GM06990 (cell line): ENCODE results near the gene CYTH4.

Source experiments
- DNase-seq: peaks from one replicate; pipeline ENCODE4 v3.0.0-alpha.2; 2011; ENCODE audit not compliant: insufficient read length; ENCODE audit errors: extremely low read depth
- H3K27me3 ChIP-seq: replicated peaks from 2 replicates; pipeline ENCODE4 v1.6.0; 2011; ENCODE audit warnings: low read length; ENCODE audit not compliant: control insufficient read depth, insufficient read depth
- H3K36me3 ChIP-seq: 2 replicates; pipeline ENCODE4 v1.5.1; 2011; ENCODE audit warnings: low read length; ENCODE audit not compliant: control insufficient read depth, insufficient read depth
- H3K4me3 ChIP-seq: replicated peaks from 2 replicates; pipeline ENCODE4 v1.5.1; 2011; ENCODE audit warnings: low read depth, mild to moderate bottlenecking, control low read depth, low read length
- CTCF ChIP-seq: IDR thresholded peaks from 2 replicates; pipeline ENCODE4 v1.5.1; 2011; ENCODE audit warnings: low read length, control low read depth, mild to moderate bottlenecking, inconsistent platforms; ENCODE audit not compliant: insufficient read depth, poor library complexity, severe bottlenecking

The CYTH4 gene

GRCh38 chr22:37288521-37288920, 6.2 kb downstream of the CYTH4 start:
- Histone ChIP-seq H3K36me3 (peaks cover 9% of the 10 kb centered on the region), H3K27me3 (no peaks in the 10 kb centered on the region), H3K4me3 (no peak overlapping the region)
- TF ChIP-seq CTCF: no peak
- DNase-seq: no peak

GRCh38 chr22:37289156-37289735, 6.9 kb downstream of the CYTH4 start:
- no peak for TF ChIP-seq CTCF
- H3K36me3 ChIP-seq: peaks cover 9% of the 10 kb centered on the region

GRCh38 chr22:37290737-37291136, 8.4 kb downstream of the CYTH4 start:
- no peaks in the 10 kb centered on the region for H3K27me3 ChIP-seq
- no peak for TF ChIP-seq CTCF
- DNase-seq: no peak
- peaks cover 13% of the 10 kb centered on the region for H3K36me3 ChIP-seq
- H3K4me3 ChIP-seq: no peak overlapping the region

More at GRCh38 chr22:37289156-37289735, 6.9 kb downstream of the CYTH4 start:
- Histone ChIP-seq H3K27me3 (no peaks in the 10 kb centered on the region), H3K4me3 (no peak overlapping the region)
- no peak for DNase-seq

GRCh38 chr22:37291559-37292298, 9.4 kb downstream of the CYTH4 start:
- TF ChIP-seq CTCF: no peak
- Histone ChIP-seq H3K36me3 (peaks cover 22% of the 10 kb centered on the region), H3K27me3 (no peaks in the 10 kb centered on the region), H3K4me3 (no peak overlapping the region)
- no peak for DNase-seq

- no peak for DNase-seq
- Histone ChIP-seq H3K4me3 (no peak overlapping the region), H3K36me3 (peaks cover 26% of the 10 kb centered on the region), H3K27me3 (no peaks in the 10 kb centered on the region)
- no peak for TF ChIP-seq CTCF
Measured at GRCh38 chr22:37292641-37293040, 10.3 kb downstream of the CYTH4 start.

GRCh38 chr22:37293172-37293571, 10.9 kb downstream of the CYTH4 start:
- TF ChIP-seq CTCF: no peak
- DNase-seq: no peak
- H3K27me3 ChIP-seq: no peaks in the 10 kb centered on the region
- peaks cover 26% of the 10 kb centered on the region for H3K36me3 ChIP-seq
- no peak overlapping the region for H3K4me3 ChIP-seq
